Liver (tissue), 9 donors: ENCODE results near the gene L3MBTL3. TPM values are rescaled to one million over a fixed set of nuclear protein-coding genes. Genes with fewer than 3 reads are reported as not detected.

Experiments used
- DNase-seq: peaks from one replicate; pipeline ENCODE4 v3.0.0-alpha.2; 2017; ENCODE audit warnings: low spot score
- H3K27ac ChIP-seq, 2 donors: one replicate each; pipeline ENCODE4 v1.7.0; 2013; ENCODE audit warnings: inconsistent platforms in 2 of 2, low read length in 2 of 2, control low read depth in 1 of 2, low read depth in 1 of 2, mild to moderate bottlenecking in 1 of 2
- H3K27me3 ChIP-seq, 4 donors: one replicate each; pipeline versions ENCODE4 v1.6.1 to v1.7.0; 2013; ENCODE audit warnings: low read length in 3 of 4, inconsistent platforms in 1 of 4, mild to moderate bottlenecking in 1 of 4, moderate library complexity in 1 of 4; ENCODE audit not compliant: control insufficient read depth in 4 of 4, insufficient read depth in 4 of 4
- H3K36me3 ChIP-seq, 4 donors: one replicate each; pipeline versions ENCODE4 v1.6.1 to v1.7.0; 2013; ENCODE audit warnings: low read length in 3 of 4, mild to moderate bottlenecking in 3 of 4, low read depth in 1 of 4, moderate library complexity in 1 of 4; ENCODE audit not compliant: control insufficient read depth in 4 of 4, insufficient read depth in 3 of 4
- H3K4me1 ChIP-seq, 4 donors: one replicate each; pipeline versions ENCODE4 v1.6.1 to v1.7.0; 2013; ENCODE audit warnings: low read length in 3 of 4, mild to moderate bottlenecking in 3 of 4, moderate library complexity in 1 of 4; ENCODE audit not compliant: control insufficient read depth in 4 of 4, insufficient read depth in 4 of 4
- H3K4me3 ChIP-seq, 3 donors: one replicate each; pipeline versions ENCODE4 v1.6.1 to v1.7.0; 2013; ENCODE audit warnings: low read length in 3 of 3, control low read depth in 1 of 3, low read depth in 1 of 3, mild to moderate bottlenecking in 1 of 3
- H3K9ac ChIP-seq, 2 donors: one replicate each; pipeline ENCODE4 v1.7.0; 2013; ENCODE audit warnings: low read length in 2 of 2, mild to moderate bottlenecking in 2 of 2, moderate library complexity in 2 of 2, control low read depth in 1 of 2, low read depth in 1 of 2
- H3K9me3 ChIP-seq, 4 donors: one replicate each; pipeline versions ENCODE4 v1.6.1 to v1.7.0; 2013; ENCODE audit warnings: low read length in 3 of 4; ENCODE audit not compliant: control insufficient read depth in 4 of 4
- ATF3 ChIP-seq: IDR thresholded peaks from 2 replicates; pipeline ENCODE4 v1.6.1; 2016; ENCODE audit warnings: antibody characterized with exemption
- CTCF ChIP-seq: fragments of 150-350 bp; IDR thresholded peaks from 2 replicates; pipeline ENCODE4 v1.5.1; 2017; ENCODE audit warnings: improper control_type of control experiment, low read depth, low read length; ENCODE audit not compliant: missing input control
- FOXA1 ChIP-seq: IDR thresholded peaks from 2 replicates; pipeline ENCODE4 v1.6.1; 2016; ENCODE audit warnings: antibody characterized with exemption
- FOXA2 ChIP-seq: IDR thresholded peaks from 2 replicates; pipeline ENCODE4 v1.6.1; 2016; ENCODE audit warnings: antibody characterized with exemption
- HNF4A ChIP-seq, 2 donors: conservative IDR thresholded peaks; 2 replicates each; pipeline ENCODE4 v1.6.1; 2016; ENCODE audit warnings: antibody characterized with exemption in 2 of 2, mild to moderate bottlenecking in 2 of 2
- HNF4G ChIP-seq: IDR thresholded peaks from 2 replicates; pipeline ENCODE4 v1.6.1; 2016; ENCODE audit warnings: antibody characterized with exemption
- JUND ChIP-seq, 2 donors: IDR thresholded peaks; 2 replicates each; pipeline ENCODE4 v1.6.1; 2016; ENCODE audit warnings: antibody characterized with exemption in 2 of 2
- MAX ChIP-seq: IDR thresholded peaks from 2 replicates; pipeline ENCODE4 v1.6.1; 2016; ENCODE audit warnings: antibody characterized with exemption
- NR2F2 ChIP-seq: IDR thresholded peaks from 2 replicates; pipeline ENCODE4 v1.6.1; 2016; ENCODE audit warnings: antibody characterized with exemption
- RAD21 ChIP-seq, 2 donors: IDR thresholded peaks; 2 replicates each; pipeline ENCODE4 v1.6.1; 2016; ENCODE audit warnings: antibody characterized with exemption in 2 of 2, mild to moderate bottlenecking in 2 of 2
- REST ChIP-seq: IDR thresholded peaks from 2 replicates; pipeline ENCODE4 v1.6.1; 2016; ENCODE audit warnings: antibody characterized with exemption, mild to moderate bottlenecking
- RXRA ChIP-seq, 2 donors: IDR thresholded peaks; 2 replicates each; pipeline ENCODE4 v1.6.1; 2017 to 2018; ENCODE audit warnings: antibody characterized with exemption in 2 of 2, mild to moderate bottlenecking in 1 of 2
- SP1 ChIP-seq: IDR thresholded peaks from 2 replicates; pipeline ENCODE4 v1.6.1; 2018; ENCODE audit warnings: antibody characterized with exemption, mild to moderate bottlenecking
- ZBTB33 ChIP-seq: IDR thresholded peaks from 2 replicates; pipeline ENCODE4 v1.6.1; 2016; ENCODE audit warnings: antibody characterized with exemption
- WGBS: extraction: QIAGEN DNeasy Blood & Tissue Kit; methylation state at CpG from one replicate; pipeline ENCODE4 v1.1.7; 2013; 5-methylcytosine and 5-hydroxymethylcytosine counted together
- polyA plus RNA-seq, 2 donors: library from polyadenylated mRNA; stranded (reverse) in 1 of 2; unstranded in 1 of 2; fragments of 200-250 nt in 1 of 2; fragments of >200 nt in 1 of 2; fragmentation: Nextera tagmentation in 1 of 2; extraction: Ambion mirVana in 1 of 2; gene quantifications; one replicate each; pipeline versions ENCODE4 v1.2.1 to v1.2.3, GENCODE V29; 2013 to 2015
- total RNA-seq, 2 donors: library from RNA; depleted of rRNA; stranded (reverse); fragments of >200 nt; gene quantifications; one replicate each; pipeline ENCODE4 v1.2.3, GENCODE V29; 2014
- donor health status: healthy.
- donor health status: healthy.
- donor health status: healthy.
- donor health status: healthy.
- donor health status: healthy.

Gene L3MBTL3
- total and polyA plus RNA-seq, 4 donors, result 1.9 to 9.2 (median 3.7) TPM

- TF ChIP-seq CTCF, result no peak
Observed at GRCh38 chr6:130070792-130071191, 52.4 kb downstream of the L3MBTL3 start (continued).

- Histone ChIP-seq H3K27ac (no peak overlapping the region), H3K36me3 (peaks cover 0 to 7% (median 2%) of the 10 kb centered on the region in 4 donors), H3K4me3 (no peak overlapping the region), H3K9ac (no peak overlapping the region), H3K4me1 (no peaks in the 10 kb centered on the region), H3K9me3 (no peaks in the 10 kb centered on the region), H3K27me3 (no peaks in the 10 kb centered on the region)
- 94% methylated on average over 3 of the region's 3 CpGs for WGBS
- TF ChIP-seq NR2F2, result no peak
- no peak for TF ChIP-seq HNF4G
- no peak for TF ChIP-seq JUND (IDR thresholded peaks at IDR 0.05)
- no peak for TF ChIP-seq SP1
- TF ChIP-seq ATF3, result no peak
- TF ChIP-seq HNF4A (conservative IDR thresholded peaks at IDR 0.05), result no peak
- TF ChIP-seq ZBTB33, result no peak
- TF ChIP-seq CTCF, result no peak
- no peak for TF ChIP-seq RAD21 (IDR thresholded peaks at IDR 0.05)
- no peak for TF ChIP-seq RXRA (IDR thresholded peaks at IDR 0.05)
- DNase-seq, result no peak
Observed at GRCh38 chr6:130075879-130076460, 57.6 kb downstream of the L3MBTL3 start.

GRCh38 chr6:130076512-130076911, 58.1 kb downstream of the L3MBTL3 start:
- no peaks in the 10 kb centered on the region for H3K27me3 ChIP-seq
- H3K4me3 ChIP-seq, result no peak overlapping the region
- H3K36me3 ChIP-seq, result peaks cover 0 to 7% (median 2%) of the 10 kb centered on the region in 4 donors
- H3K9ac ChIP-seq, result no peak overlapping the region
- 95% methylated on average over 2 of the region's 2 CpGs for WGBS
- no peak for DNase-seq
- H3K4me1 ChIP-seq, result no peaks in the 10 kb centered on the region
- no peak overlapping the region for H3K27ac ChIP-seq
- H3K9me3 ChIP-seq, result no peaks in the 10 kb centered on the region
- no peak for TF ChIP-seq NR2F2
- TF ChIP-seq ATF3, result no peak
- no peak for TF ChIP-seq CTCF
- TF ChIP-seq MAX, result no peak
- no peak for TF ChIP-seq HNF4G
- TF ChIP-seq REST, result no peak
- TF ChIP-seq ZBTB33, result no peak
- no peak for TF ChIP-seq FOXA2
- TF ChIP-seq FOXA1, result no peak
